RPMI8226 (cell line): ENCODE data around the gene MINDY3.
"Not testable (repeated sequence)": the region's sequence is repeated elsewhere in the genome, so short reads cannot be mapped to it uniquely, and the experiment has no call there.

ENCODE experiments used
- DNase-seq: peaks from one replicate; pipeline ENCODE4 v3.0.0-alpha.2; 2015

Gene MINDY3

DNA sequence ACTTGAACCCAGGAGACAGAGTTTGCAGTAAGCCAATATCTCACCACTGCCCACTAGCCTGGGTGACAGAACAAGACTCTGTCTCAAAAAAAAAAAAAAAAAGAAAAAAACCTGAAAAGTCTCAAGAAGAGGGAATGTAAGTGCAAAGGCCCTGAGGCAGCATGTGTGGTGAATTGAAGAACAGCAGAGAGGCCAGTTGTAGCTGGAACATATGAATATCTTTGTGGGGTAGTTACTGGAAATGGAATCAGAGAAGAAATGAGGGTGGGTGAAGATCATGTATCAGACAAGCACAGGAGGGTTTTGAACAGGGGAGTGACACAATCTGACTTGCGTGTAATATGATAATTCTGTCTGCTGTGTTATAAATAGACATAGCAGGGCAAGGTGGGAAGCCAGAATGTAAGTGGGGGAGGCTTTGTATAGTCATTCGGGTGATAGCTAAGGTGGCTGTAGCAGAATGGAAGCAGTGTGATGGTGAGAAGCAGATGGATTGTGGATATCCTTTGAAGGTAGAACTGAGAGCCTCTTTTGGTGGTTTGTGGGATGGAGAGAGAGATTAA, 95.3 kb downstream of the MINDY3 start:
- DNase-seq, result no peak

DNA sequence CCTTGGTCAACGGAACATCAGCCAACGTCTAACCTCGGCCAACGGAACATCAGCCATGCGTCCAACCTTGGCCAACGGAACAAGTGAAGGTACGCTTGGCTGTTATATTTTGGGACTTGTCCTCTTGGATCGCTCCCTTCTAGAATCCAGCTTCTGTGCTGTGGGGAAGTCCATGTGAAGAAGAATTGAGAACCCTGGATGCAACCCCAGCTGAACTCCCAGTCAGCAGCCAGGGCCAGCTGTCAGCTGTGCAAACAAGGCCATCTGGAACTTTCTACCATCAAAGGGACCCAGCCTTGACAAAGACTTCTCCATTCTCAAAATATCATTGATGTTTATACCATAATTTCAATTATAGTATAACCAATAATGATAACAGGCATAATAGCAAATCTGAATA, 97.3 kb downstream of the MINDY3 start:
- DNase-seq, result no peak

DNA sequence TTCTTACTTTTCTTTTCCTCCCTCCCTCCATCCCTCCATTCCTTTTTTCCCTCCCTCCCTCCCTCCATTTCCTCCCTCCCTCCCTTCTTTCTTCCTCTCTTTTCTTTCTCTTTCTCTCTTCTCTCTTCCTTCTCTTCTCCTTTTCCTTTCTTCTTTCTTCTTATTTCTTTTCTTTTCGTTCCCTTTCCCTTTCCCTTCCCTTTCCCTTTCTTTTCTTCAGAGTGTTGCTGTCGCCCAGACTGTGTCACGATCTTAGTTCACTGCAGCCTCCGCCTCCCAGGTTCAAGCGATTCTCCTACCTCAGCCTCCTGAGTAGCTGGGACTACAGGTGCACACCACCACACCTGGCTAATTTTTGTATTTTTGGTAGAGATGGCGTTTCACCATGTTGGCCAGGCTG, 98.1 kb downstream of the MINDY3 start:
- DNase-seq, result not testable (repeated sequence)

DNA sequence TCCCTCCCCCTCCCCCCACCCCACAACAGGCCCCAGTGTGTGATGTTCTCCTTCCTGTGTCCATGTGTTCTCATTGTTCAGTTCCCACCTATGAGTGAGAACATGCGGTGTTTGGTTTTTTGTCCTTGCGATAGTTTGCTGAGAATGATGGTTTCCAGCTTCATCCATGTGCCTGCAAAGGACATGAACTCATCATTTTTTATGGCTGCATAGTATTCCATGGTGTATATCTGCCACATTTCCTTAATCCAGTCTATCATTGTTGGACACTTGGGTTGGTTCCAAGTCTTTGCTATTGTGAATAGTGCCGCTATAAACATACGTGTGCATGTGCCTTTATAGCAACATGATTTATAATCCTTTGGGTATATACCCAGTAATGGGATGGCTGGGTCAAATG, 99.1 kb downstream of the MINDY3 start:
- not testable (repeated sequence) for DNase-seq

DNA sequence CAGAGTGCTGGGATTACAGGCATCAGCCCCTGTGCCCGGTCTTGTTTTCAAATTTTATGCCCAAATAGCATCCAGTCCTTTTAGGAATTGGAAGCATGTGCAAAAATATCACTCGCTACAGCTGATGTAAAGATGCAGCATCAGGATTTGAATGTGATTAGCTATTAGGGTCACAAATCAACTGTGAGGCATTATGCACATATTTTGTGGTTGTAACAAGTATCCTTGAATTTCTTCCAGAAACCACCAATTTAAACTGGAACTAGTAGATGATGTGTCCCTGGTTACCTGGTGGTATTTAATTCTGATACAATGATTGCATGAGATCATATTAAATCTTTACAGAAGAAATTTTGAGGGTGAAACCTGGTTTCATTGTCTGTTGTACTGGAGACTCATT, 99.6 kb downstream of the MINDY3 start:
- no peak for DNase-seq

DNA sequence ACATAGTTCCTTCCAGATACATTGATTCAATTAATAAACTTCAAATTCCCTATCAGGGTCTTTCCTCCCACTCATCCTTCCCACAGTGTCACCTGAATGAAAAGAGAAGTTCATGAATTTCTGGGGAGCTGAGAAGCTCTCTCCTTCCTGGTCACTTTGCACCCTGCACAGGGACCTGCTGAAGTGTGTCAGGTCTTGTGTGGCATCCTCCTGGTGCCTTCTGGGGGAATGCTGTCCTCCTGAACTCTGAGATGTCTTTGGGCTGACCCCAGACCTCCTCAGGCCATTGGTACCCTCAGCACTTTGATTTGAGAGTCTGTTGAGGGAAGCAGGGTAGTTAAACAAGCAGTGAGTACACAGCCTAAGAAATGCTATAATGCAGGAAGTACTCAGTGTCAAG, 101.0 kb downstream of the MINDY3 start:
- no peak for DNase-seq

DNA sequence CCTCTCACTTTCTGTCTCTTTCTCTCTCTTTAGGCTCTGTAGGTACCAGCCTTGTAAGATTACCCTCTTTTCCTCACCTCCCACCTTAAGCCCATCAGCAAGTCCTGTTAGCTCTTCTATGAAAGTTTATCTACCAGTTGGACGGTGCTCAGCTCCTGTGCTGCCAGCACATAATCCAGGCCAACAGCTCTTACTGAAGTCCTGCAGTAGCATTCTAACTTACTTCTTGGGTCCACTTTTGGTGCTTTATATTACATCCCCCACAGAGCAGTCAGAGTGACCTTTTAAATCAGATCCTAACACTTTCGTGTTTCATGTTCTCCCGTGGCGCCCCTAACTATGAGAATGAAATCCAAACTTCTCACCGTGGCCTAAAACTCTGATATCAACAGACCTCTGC, 101.7 kb downstream of the MINDY3 start:
- DNase-seq, result no peak

DNA sequence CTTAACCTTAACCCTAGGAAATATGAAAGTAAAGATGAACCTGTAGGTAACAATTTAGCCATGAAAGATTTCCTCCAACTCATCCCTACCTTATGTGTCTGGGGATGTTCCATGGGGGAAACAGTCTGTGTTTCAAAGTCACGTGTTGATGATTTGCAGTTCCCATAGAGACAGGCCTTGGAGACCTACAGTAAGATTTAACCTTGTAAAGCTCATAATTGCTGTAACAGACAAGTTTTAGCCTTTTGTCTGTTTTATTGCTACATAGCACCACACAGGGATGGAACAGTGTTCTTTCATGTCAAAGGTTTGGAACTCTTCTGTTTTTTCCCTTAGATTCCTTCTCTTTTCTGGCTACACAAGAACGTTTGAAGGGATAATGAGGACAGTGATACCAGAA, 105.4 kb downstream of the MINDY3 start:
- DNase-seq, result no peak

DNA sequence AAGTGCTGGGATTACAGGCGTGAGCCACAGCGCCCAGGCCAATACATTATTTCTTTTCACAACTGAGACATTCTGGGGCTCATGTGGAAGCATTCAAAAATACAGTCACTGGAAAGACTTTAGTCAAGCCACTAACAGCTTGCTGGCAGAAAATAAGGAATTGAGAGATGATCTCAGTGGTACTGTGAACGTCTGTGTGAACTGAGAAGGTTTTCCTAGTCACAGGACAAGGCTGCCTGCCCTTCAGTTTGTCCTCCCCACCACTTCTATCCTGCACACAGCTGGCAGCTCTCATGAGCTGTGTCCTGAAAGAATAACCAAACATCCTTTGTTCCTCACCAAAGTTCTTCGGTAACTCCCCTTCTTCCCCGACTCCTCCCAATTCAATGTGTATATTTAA, 109.3 kb downstream of the MINDY3 start:
- no peak for DNase-seq

DNA sequence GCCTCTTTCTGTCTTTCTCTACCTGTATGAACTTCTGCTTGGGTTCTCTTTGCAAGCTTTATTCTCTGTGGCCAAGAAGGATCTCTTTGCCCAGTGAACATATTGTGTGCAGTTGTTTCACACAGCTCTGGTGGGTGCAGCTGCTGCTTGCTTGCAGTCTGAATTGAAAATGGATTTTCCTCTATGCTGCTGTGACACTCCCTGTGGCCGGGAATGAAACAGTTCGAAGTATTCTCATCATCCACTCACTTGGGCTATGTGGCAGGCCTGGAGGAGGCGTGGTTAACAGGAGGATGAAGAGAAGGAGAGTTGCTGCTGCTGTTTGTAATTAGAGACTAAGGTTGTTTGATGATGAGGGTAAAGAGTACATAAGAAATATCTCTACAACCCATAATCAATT, 112.2 kb downstream of the MINDY3 start:
- DNase-seq, result no peak

DNA sequence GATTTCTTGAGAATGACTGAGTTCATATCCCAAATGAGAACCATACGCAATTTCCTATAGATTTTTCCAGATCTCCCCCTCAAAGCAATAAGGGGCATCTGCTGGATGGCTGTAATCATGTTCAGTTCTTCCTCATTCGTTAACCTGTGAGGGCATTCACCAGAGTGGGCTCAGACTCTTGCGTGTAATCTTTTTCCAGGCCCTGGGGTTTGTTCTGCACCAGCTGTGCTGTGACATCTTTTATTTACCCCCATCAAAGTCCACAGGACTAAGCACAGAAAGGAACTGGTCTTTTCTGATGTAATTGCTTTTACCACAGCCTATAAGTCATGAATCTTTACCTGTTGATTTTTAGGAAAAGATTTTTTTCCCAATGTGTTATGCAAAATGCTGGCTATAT, 112.7 kb downstream of the MINDY3 start:
- DNase-seq, result no peak

DNA sequence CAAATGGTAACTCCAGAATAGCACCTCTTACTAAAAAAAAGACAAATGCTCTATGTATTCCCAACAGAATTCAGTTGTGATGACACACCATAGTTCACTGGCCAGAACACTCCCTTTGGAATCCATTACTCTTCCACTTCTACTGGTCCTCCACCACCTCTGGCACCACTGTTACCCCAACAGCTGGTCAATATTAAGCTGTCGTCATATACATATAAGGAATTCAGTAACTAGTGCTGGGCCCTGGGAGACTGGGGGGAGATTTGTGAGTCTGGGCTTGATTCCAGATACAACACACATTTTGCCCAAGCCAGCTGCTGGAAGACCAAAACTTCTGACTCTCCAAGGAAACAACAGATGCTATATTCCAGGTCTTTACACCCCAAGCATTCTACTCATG, 114.6 kb downstream of the MINDY3 start:
- no peak for DNase-seq

DNA sequence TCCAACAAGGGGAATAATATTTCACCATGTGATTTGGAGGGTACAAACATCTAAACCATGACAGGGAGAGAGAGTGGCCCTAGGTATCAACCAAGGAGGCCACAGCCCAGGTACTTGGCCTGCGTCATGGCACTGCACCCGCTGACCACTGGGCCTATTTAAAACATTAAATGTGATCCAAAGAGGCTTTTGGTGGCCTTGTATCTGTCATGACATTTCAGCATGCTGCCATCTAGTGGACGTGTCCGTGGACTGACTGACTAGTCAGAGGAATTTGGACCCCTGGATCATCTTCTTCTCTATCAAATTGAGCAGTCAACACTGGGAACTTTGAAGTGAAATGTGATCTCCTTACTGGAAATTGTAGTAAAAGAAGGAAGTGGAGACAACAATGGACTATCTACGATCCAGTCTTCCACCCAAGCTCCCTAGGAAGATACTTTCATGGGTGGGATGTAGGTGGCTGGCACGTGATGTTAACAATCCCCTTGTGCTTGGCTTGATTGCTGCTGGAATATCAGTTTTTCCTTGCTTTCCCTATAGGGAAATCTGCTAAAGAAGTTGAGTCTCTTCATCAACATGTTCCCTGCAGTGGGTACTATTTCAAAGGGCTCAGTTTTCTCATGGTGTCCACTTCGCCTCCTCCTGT, 116.0 kb downstream of the MINDY3 start:
- DNase-seq, result peak; percentile 76

DNA sequence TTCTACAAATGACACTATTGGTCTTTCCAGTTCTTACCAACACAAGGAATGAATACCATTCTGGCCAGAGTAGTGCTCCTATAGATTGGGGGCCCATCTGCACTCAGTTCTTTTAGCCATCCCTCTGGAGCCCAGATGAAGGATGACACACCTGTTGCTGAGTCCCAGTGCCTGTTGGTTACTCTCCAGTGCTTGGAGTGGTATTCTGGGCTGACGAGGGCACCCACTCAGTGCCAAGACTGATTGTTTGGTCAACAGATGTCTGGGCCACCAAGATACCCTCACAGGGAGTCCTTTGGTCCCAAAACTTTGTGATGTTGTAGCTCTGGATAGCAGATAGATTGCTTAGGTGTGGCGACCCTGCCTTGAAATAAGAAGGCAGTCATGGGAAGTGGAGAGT, 116.9 kb downstream of the MINDY3 start:
- no peak for DNase-seq

DNA sequence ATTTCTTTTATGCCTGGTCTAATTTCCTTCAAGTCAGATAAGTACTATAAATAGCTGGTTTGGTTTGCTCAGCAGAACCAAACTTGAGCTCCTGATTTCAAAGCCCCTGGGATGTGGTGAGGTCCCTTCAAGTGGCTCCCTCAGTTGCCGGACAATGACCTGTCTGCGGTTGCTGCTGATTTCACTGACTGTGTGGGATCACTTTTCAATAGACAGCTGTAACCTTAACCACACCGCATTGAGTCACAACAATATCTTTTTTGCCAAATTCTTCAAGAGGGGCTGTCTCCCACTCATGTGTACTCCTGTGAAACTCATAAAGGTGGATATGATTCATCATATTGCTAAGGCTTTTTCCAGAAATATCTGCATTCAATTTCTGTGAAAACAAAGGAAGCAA, 117.5 kb downstream of the MINDY3 start:
- no peak for DNase-seq

DNA sequence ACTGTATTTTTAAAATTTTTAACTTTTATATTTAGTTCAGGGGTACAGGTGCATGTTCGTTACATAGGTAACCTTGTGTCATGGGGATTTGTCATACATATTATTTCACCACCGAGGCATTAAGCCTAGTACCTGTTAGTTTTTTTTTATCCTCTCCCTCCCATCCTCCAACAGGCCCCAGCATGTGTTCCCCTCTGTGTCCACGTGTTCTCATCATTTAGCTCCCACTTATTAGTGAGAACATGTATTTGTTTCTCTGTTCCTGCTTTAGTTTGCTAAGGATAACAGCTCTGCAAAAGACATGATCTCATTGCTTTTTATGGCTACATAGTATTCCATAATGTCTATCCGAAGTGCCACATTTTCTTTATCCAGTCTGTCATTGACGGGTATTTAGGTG, 118.2 kb downstream of the MINDY3 start:
- no peak for DNase-seq

DNA sequence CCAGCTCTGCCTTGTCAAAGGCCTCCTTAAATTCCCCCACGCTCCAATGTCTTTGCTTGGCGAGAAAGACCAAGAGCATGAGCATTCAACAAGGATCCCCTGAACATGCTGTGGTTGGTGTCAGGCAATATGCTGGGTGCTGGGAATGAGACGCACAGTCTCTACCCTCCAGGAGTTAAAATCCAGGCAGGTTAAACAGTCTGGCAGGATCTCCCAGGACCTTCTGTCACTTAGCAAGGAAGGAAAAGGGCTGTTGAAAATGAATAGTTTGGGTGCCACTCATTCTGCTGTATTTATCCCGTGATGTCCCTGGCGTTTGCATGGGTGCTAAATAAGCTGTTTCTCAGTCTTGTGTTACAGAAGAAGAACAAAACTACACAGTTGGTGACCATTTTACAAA, 118.7 kb downstream of the MINDY3 start:
- no peak for DNase-seq

DNA sequence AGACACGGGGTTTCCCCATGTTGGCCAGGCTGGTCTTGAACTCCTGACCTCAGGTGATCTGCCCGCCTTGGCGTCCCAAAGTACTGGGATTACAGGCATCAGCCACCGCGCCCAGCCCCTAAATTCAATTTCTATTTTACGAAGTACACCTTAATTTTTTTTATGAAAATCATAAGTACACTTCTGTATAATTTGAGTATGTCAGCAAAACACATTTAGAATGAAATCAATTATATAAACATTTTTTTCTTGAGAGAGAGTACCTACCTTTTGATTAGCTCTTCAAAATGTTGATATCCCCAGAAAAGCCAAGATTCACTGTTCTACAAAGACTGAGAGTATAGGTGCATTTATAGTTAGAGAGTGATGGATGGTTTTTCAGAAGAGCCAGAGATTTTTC, 120.0 kb downstream of the MINDY3 start:
- no peak for DNase-seq

DNA sequence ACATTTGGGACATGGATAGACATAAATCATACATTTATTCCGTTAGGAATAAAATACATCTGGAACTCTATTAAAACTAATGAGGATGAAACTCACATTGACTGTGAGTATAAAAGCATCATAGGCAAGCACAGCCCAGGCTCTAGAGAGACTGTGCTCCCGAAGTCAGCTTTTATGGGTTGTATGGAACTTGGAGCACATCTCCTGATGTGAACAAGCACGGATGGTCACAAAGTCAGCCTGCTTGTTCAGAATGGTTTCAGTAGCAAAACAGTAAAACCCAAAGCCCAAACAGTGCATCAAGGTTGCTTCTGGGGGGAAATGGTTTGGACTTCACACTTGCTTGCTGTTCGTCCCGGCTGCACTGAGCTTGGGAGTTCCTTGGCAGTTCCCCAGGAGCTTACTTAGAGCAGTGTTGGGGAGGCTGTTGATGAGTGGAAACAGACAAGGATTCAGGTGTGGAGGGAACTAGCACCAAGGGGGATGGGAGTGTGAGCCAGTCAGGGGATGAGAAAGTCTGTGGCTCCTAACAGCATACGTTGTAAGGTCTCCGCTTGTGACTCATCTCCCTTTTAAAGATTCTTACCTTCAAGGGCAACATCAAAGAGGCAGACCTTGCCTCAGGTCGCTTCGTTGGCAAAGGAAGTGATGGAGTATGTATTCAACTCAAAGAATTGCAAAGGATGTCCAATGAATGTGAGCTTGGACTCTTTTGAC, 120.9 kb downstream of the MINDY3 start:
- no peak for DNase-seq

DNA sequence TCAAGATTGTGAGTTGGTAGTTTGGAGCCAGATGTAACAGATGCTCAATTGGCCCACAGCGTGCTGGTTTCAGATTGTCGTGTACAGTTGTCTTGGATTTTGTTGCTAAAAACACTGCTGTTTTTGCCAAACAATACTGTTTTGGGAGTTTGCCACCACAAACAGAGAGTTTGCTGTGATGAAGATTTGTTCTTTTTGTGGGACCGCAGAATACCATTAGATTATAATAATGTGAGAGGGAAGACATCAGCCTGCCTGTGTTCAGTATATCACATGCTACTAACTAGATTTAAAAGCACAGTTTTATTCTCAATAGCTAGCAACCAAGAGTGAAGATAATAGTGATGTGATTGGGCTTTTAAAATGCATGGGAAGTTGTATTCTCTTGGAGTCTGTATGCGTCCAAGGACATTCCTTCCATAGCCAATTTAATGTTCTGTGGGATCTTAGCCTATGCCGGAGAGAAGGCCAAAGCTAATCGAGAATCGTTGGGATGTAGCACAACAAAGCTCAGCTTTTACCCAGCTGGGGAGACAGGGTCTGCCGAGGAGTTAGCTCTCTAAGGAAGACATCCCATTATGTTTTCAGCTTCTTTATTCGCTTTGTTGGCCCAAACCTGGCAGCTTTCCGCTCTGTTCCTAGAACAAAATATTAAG, 121.9 kb downstream of the MINDY3 start:
- DNase-seq, result no peak

DNA sequence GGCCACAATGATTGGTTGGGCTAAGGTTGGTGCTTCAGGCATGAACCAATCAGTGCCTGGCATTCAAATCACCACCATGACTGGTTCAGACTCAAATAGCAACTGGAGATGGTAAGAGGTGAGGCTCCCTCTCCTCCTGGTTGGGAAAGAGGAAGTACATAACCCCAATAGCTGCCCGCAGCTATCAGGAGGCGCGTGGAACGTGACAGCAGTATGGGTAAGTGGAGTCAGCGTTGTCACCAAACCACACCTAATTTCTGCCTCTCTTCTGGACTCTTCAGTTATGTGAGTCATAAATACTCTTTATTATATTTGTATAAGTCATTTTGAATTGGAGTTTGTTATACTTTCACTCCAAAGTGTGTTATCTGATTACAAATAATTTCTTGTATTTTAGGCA, 122.7 kb downstream of the MINDY3 start:
- DNase-seq, result no peak

DNA sequence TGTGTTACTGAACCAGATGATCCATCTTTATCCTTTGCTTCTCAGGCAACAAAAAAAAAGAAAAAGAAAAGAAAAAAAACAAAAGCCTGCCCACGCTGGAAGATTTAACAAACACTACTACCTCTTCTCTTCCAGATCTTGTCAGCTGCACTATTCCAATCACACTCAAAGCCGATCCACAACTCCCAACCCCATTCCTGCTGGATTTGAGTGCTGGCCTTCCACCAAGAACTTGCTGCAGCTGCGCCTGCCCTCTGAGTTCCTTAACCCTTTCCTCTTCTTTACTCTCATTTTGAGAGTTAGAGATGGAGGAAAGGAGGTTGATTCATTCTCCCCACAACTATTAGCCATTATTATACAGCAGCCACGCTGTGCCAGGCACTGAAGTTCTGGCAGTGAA, 124.5 kb downstream of the MINDY3 start:
- DNase-seq, result no peak

DNA sequence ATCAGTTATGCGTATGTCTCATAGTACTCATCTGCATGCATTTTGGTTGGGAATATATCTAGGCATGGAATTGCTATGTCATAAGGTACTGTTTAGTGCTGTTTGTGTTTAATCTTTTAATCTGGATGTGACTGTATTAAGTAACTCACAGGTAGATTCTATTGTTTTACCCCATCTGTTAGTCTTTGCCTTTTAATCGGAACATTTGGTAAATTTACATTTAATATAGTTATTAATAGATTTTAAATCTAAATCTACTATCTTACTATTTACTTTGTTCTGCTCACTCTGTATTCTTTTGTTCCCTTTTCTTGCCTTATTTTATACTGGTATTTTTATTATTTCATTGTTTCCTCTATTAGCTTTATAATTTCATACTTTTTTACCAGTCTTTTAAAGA, 130.0 kb downstream of the MINDY3 start:
- no peak for DNase-seq

DNA sequence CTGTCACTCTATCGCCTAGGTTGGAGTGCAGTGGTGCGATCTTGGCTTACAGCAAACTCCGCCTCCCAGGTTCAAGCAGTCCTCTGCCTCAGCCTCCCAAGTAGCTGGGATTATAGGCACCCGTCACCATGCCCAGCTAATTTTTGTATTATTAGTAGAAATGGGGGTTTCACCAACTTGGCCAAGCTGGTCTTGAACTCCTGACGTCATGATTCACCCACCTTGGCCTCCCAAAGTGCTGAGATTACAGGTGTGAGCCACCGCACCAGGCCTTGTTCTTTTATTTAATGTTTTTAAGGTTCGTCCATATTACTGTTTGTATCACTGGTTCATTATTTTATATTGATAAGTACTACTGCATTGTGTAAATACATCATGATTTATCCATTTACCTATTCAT, 130.4 kb downstream of the MINDY3 start:
- DNase-seq, result no peak
